ENCODE data around the gene SLC17A4.

DNA sequence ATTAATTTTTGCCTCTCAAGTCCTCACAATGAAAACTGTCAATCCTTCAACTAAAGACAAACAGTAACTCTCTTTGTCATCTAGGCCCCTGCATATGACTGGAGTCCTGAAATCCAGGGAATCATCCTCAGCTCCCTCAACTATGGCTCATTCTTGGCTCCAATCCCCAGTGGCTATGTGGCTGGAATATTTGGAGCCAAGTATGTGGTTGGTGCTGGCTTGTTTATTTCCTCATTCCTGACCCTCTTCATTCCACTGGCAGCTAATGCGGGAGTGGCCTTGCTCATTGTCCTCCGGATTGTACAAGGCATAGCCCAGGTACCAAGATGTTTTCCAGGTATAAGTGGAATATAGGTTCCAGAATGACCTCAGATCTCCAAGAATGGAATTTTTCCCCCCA, 15.4 kb downstream of the SLC17A4 start:
- TF ChIP-seq, protein P1, sequence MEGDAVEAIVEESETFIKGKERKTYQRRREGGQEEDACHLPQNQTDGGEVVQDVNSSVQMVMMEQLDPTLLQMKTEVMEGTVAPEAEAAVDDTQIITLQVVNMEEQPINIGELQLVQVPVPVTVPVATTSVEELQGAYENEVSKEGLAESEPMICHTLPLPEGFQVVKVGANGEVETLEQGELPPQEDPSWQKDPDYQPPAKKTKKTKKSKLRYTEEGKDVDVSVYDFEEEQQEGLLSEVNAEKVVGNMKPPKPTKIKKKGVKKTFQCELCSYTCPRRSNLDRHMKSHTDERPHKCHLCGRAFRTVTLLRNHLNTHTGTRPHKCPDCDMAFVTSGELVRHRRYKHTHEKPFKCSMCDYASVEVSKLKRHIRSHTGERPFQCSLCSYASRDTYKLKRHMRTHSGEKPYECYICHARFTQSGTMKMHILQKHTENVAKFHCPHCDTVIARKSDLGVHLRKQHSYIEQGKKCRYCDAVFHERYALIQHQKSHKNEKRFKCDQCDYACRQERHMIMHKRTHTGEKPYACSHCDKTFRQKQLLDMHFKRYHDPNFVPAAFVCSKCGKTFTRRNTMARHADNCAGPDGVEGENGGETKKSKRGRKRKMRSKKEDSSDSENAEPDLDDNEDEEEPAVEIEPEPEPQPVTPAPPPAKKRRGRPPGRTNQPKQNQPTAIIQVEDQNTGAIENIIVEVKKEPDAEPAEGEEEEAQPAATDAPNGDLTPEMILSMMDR (IDR thresholded peaks at IDR 0.05): no peak
- TF ChIP-seq POLR2A (IDR thresholded peaks at IDR 0.05): no peak
